GM23338 (cell line): Measurements from ENCODE around the gene SREBF2. TPM values are rescaled to one million over a fixed set of nuclear protein-coding genes. Genes with fewer than 3 reads are reported as not detected.

Experiments
- ATAC-seq: fragments of 200-7000 bp; cut with Tn5 transposase; 3 replicates; pipeline ENCODE4 v1.9.1; 2020
- DNase-seq: peaks from one replicate; pipeline ENCODE4 v3.0.0-alpha.2; 2015; ENCODE audit warnings: low spot score
- H2AFZ ChIP-seq: fragments of 200-600 bp; sonication (generic); 2 replicates; pipeline ENCODE4 v1.8.0; 2016; ENCODE audit warnings: antibody characterized with exemption, mild to moderate bottlenecking, moderate library complexity
- H3F3A ChIP-seq: fragments of 200-600 bp; sonication (generic); replicated peaks from 2 replicates; pipeline ENCODE4 v1.8.0; 2017; ENCODE audit warnings: antibody characterized with exemption, mixed run types, low read depth
- H3K27ac ChIP-seq: fragments of 200-600 bp; sonication (generic); 2 replicates; pipeline ENCODE4 v1.6.1; 2016; ENCODE audit warnings: low read depth
- H3K27me3 ChIP-seq: fragments of 200-600 bp; sonication (generic); 2 replicates; pipeline ENCODE4 v1.8.0; 2016; ENCODE audit warnings: mild to moderate bottlenecking, mixed run types, moderate library complexity; ENCODE audit not compliant: insufficient read depth
- H3K36me3 ChIP-seq: fragments of 200-600 bp; sonication (generic); 2 replicates; pipeline ENCODE4 v1.8.0; 2016; ENCODE audit warnings: mild to moderate bottlenecking; ENCODE audit not compliant: insufficient read depth
- H3K4me1 ChIP-seq: fragments of 200-600 bp; sonication (generic); 2 replicates; pipeline ENCODE4 v1.8.0; 2016; ENCODE audit warnings: mild to moderate bottlenecking, moderate library complexity; ENCODE audit not compliant: insufficient read depth
- H3K4me2 ChIP-seq: fragments of 200-600 bp; sonication (generic); 2 replicates; pipeline ENCODE4 v1.7.1; 2017; ENCODE audit warnings: mixed run types
- H3K4me3 ChIP-seq: fragments of 200-600 bp; sonication (generic); 2 replicates; pipeline ENCODE4 v1.6.1; 2016; ENCODE audit warnings: mixed run types
- H3K79me2 ChIP-seq: fragments of 200-600 bp; sonication (generic); replicated peaks from 2 replicates; pipeline ENCODE4 v1.8.0; 2017; ENCODE audit warnings: mild to moderate bottlenecking; ENCODE audit not compliant: insufficient read depth
- H3K9me2 ChIP-seq: fragments of 200-600 bp; sonication (generic); 2 replicates; pipeline ENCODE4 v1.8.0; 2017; ENCODE audit not compliant: insufficient read depth
- H4K20me1 ChIP-seq: fragments of 200-600 bp; sonication (generic); replicated peaks from 2 replicates; pipeline ENCODE4 v1.8.0; 2017; ENCODE audit warnings: mild to moderate bottlenecking; ENCODE audit not compliant: insufficient read depth
- H3K27ac Mint-ChIP-seq: 2 replicates; pipeline ENCODE4 v1.8.0; 2020; ENCODE audit warnings: inconsistent platforms, mild to moderate bottlenecking, moderate library complexity, mixed read lengths
- H3K27me3 Mint-ChIP-seq: 3 replicates; pipeline ENCODE4 v1.8.0; 2022; ENCODE audit warnings: low read depth, mild to moderate bottlenecking, moderate library complexity, mixed read lengths, inconsistent platforms; ENCODE audit not compliant: insufficient read depth, poor library complexity
- H3K36me3 Mint-ChIP-seq: 3 replicates; pipeline ENCODE4 v1.8.0; 2021; ENCODE audit warnings: low read depth, mild to moderate bottlenecking, inconsistent platforms, moderate library complexity, mixed read lengths
- H3K4me1 Mint-ChIP-seq: 3 replicates; pipeline ENCODE4 v1.8.0; 2020; ENCODE audit warnings: mild to moderate bottlenecking, inconsistent platforms, mixed read lengths
- H3K4me3 Mint-ChIP-seq: 3 replicates; pipeline ENCODE4 v1.8.0; 2021; ENCODE audit warnings: moderate library complexity, mild to moderate bottlenecking, inconsistent platforms, mixed read lengths
- H3K9me3 Mint-ChIP-seq: 3 replicates; pipeline ENCODE4 v1.8.0; 2020; ENCODE audit warnings: moderate library complexity, mild to moderate bottlenecking, inconsistent platforms, mixed read lengths
- CREB1 ChIP-seq: fragments of 250-450 bp; sonication (Bioruptor Pico); IDR thresholded peaks from 2 replicates; pipeline ENCODE4 v1.5.0; 2020; ENCODE audit warnings: low read depth, mild to moderate bottlenecking, moderate library complexity
- EZH2 ChIP-seq: fragments of 200-600 bp; sonication (generic); IDR thresholded peaks from one replicate; pipeline ENCODE4 v1.8.0; 2017; ENCODE audit warnings: antibody characterized with exemption, mild to moderate bottlenecking, low read depth; ENCODE audit not compliant: unreplicated experiment
- EZH2phosphoT487 ChIP-seq: fragments of 200-600 bp; sonication (generic); IDR thresholded peaks from one replicate; pipeline ENCODE4 v1.8.1; 2018; ENCODE audit warnings: antibody characterized with exemption; ENCODE audit not compliant: unreplicated experiment
- JUNB ChIP-seq: IDR thresholded peaks from one replicate; pipeline ENCODE4 v1.6.1; 2016; ENCODE audit warnings: antibody characterized with exemption; ENCODE audit not compliant: unreplicated experiment
- NANOG ChIP-seq: IDR thresholded peaks from 2 replicates; pipeline ENCODE4 v1.6.1; 2016; ENCODE audit warnings: antibody characterized with exemption, borderline replicate concordance
- POLR2AphosphoS5 ChIP-seq: IDR thresholded peaks from 2 replicates; pipeline ENCODE4 v1.6.1; 2016; ENCODE audit warnings: antibody characterized with exemption, low read depth
- STAT1 ChIP-seq: IDR thresholded peaks from one replicate; pipeline ENCODE4 v1.6.1; 2016; ENCODE audit warnings: antibody characterized with exemption; ENCODE audit not compliant: unreplicated experiment
- ZNF114 ChIP-seq: fragments of 250-450 bp; sonication (Bioruptor Pico); IDR thresholded peaks from 2 replicates; pipeline ENCODE4 v1.5.0; 2020; ENCODE audit warnings: mild to moderate bottlenecking, moderate library complexity
- ZNF331 ChIP-seq: fragments of 250-450 bp; sonication (Bioruptor Pico); IDR thresholded peaks from 2 replicates; pipeline ENCODE4 v1.5.0; 2020; ENCODE audit warnings: low read depth, mild to moderate bottlenecking, moderate library complexity
- polyA plus RNA-seq: library from polyadenylated mRNA; unstranded; fragments of >200 nt; fragmentation: Nextera tagmentation; extraction: Ambion mirVana; gene quantifications from 2 replicates; pipeline ENCODE4 v1.2.1, GENCODE V29; 2016
- total RNA-seq: library from RNA; depleted of rRNA; stranded (reverse); fragments of >200 nt; shearing (Covaris generic); gene quantifications from 2 replicates; pipeline ENCODE4 v1.2.3, GENCODE V29; 2014
- TF ChIP-seq, protein P1 (sequence below): fragments of 250-450 bp; sonication (Bioruptor Pico); IDR thresholded peaks from 2 replicates; pipeline ENCODE4 v1.5.0; 2020; ENCODE audit warnings: mild to moderate bottlenecking, moderate library complexity
- TF ChIP-seq, protein P2 (sequence below): IDR thresholded peaks from one replicate; pipeline ENCODE4 v1.6.1; 2018; ENCODE audit warnings: antibody characterized with exemption; ENCODE audit not compliant: unreplicated experiment
- TF ChIP-seq, protein P3 (sequence below): IDR thresholded peaks from 2 replicates; pipeline ENCODE4 v1.6.1; 2016; ENCODE audit warnings: antibody characterized with exemption
- TF ChIP-seq, protein P4 (sequence below), 2 experiments: fragments of 200-600 bp in 1 of 2; sonication (generic) in 1 of 2; conservative IDR thresholded peaks; 2 replicates each; pipeline versions ENCODE4 v1.5.1 to v1.6.1; 2016 to 2017; ENCODE audit warnings: antibody characterized with exemption in 2 of 2, low read depth in 2 of 2, mild to moderate bottlenecking in 2 of 2, moderate library complexity in 1 of 2

The SREBF2 gene
- total and polyA plus RNA-seq, 2 experiments from 2014 or later = 48.7 to 163 TPM

DNA sequence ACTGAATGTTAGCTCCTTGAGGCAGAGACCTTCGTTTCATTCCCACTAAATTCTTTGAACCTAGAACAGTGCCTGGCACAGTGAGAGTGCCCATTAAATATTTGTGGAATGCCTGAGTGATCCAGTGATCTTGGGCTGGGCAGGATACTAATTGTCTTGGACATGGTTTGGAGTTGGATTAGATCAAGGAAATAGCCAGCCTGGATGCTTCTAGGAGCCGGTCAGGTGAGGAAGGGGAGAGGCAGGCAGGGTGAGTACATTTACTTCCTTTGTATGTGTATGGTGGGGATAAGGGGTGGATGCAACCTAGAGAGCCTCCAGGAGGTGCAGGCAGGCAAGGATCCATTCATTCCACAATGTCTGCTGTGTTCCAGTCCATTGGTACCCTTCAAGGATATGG, 3.6 kb downstream of the SREBF2 start:
- Mint-ChIP-seq H3K36me3 (peaks cover 52% of the 10 kb centered on the region), H3K27ac (peak overlapping the region; percentile 20; the same call in 1 of the 2 replicates), H3K9me3 (no peaks in the 10 kb centered on the region), H3K27me3 (peaks cover 2% of the 10 kb centered on the region), H3K4me3 (no peak overlapping the region), H3K4me1 (peaks cover 45% of the 10 kb centered on the region)
- DNase-seq = no peak
- TF ChIP-seq, protein P1, sequence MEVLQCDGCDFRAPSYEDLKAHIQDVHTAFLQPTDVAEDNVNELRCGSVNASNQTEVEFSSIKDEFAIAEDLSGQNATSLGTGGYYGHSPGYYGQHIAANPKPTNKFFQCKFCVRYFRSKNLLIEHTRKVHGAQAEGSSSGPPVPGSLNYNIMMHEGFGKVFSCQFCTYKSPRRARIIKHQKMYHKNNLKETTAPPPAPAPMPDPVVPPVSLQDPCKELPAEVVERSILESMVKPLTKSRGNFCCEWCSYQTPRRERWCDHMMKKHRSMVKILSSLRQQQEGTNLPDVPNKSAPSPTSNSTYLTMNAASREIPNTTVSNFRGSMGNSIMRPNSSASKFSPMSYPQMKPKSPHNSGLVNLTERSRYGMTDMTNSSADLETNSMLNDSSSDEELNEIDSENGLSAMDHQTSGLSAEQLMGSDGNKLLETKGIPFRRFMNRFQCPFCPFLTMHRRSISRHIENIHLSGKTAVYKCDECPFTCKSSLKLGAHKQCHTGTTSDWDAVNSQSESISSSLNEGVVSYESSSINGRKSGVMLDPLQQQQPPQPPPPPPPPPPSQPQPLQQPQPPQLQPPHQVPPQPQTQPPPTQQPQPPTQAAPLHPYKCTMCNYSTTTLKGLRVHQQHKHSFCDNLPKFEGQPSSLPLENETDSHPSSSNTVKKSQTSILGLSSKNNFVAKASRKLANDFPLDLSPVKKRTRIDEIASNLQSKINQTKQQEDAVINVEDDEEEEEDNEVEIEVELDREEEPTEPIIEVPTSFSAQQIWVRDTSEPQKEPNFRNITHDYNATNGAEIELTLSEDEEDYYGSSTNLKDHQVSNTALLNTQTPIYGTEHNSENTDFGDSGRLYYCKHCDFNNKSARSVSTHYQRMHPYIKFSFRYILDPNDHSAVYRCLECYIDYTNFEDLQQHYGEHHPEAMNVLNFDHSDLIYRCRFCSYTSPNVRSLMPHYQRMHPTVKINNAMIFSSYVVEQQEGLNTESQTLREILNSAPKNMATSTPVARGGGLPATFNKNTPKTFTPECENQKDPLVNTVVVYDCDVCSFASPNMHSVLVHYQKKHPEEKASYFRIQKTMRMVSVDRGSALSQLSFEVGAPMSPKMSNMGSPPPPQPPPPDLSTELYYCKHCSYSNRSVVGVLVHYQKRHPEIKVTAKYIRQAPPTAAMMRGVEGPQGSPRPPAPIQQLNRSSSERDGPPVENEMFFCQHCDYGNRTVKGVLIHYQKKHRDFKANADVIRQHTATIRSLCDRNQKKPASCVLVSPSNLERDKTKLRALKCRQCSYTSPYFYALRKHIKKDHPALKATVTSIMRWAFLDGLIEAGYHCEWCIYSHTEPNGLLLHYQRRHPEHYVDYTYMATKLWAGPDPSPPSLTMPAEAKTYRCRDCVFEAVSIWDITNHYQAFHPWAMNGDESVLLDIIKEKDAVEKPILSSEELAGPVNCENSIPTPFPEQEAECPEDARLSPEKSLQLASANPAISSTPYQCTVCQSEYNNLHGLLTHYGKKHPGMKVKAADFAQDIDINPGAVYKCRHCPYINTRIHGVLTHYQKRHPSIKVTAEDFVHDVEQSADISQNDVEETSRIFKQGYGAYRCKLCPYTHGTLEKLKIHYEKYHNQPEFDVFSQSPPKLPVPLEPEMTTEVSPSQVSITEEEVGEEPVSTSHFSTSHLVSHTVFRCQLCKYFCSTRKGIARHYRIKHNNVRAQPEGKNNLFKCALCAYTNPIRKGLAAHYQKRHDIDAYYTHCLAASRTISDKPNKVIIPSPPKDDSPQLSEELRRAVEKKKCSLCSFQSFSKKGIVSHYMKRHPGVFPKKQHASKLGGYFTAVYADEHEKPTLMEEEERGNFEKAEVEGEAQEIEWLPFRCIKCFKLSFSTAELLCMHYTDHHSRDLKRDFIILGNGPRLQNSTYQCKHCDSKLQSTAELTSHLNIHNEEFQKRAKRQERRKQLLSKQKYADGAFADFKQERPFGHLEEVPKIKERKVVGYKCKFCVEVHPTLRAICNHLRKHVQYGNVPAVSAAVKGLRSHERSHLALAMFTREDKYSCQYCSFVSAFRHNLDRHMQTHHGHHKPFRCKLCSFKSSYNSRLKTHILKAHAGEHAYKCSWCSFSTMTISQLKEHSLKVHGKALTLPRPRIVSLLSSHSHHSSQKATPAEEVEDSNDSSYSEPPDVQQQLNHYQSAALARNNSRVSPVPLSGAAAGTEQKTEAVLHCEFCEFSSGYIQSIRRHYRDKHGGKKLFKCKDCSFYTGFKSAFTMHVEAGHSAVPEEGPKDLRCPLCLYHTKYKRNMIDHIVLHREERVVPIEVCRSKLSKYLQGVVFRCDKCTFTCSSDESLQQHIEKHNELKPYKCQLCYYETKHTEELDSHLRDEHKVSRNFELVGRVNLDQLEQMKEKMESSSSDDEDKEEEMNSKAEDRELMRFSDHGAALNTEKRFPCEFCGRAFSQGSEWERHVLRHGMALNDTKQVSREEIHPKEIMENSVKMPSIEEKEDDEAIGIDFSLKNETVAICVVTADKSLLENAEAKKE (CRISPR knock-in tag) = no peak
- TF ChIP-seq, protein P2, sequence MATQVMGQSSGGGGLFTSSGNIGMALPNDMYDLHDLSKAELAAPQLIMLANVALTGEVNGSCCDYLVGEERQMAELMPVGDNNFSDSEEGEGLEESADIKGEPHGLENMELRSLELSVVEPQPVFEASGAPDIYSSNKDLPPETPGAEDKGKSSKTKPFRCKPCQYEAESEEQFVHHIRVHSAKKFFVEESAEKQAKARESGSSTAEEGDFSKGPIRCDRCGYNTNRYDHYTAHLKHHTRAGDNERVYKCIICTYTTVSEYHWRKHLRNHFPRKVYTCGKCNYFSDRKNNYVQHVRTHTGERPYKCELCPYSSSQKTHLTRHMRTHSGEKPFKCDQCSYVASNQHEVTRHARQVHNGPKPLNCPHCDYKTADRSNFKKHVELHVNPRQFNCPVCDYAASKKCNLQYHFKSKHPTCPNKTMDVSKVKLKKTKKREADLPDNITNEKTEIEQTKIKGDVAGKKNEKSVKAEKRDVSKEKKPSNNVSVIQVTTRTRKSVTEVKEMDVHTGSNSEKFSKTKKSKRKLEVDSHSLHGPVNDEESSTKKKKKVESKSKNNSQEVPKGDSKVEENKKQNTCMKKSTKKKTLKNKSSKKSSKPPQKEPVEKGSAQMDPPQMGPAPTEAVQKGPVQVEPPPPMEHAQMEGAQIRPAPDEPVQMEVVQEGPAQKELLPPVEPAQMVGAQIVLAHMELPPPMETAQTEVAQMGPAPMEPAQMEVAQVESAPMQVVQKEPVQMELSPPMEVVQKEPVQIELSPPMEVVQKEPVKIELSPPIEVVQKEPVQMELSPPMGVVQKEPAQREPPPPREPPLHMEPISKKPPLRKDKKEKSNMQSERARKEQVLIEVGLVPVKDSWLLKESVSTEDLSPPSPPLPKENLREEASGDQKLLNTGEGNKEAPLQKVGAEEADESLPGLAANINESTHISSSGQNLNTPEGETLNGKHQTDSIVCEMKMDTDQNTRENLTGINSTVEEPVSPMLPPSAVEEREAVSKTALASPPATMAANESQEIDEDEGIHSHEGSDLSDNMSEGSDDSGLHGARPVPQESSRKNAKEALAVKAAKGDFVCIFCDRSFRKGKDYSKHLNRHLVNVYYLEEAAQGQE = no peak
- no peak for TF ChIP-seq EZH2phosphoT487
- TF ChIP-seq ZNF114 = no peak
- TF ChIP-seq JUNB = no peak
- TF ChIP-seq EZH2 = no peak
- no peak for TF ChIP-seq STAT1
- TF ChIP-seq, protein P3, sequence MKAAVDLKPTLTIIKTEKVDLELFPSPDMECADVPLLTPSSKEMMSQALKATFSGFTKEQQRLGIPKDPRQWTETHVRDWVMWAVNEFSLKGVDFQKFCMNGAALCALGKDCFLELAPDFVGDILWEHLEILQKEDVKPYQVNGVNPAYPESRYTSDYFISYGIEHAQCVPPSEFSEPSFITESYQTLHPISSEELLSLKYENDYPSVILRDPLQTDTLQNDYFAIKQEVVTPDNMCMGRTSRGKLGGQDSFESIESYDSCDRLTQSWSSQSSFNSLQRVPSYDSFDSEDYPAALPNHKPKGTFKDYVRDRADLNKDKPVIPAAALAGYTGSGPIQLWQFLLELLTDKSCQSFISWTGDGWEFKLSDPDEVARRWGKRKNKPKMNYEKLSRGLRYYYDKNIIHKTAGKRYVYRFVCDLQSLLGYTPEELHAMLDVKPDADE = no peak
- no peak for TF ChIP-seq POLR2AphosphoS5
- TF ChIP-seq, protein P4, sequence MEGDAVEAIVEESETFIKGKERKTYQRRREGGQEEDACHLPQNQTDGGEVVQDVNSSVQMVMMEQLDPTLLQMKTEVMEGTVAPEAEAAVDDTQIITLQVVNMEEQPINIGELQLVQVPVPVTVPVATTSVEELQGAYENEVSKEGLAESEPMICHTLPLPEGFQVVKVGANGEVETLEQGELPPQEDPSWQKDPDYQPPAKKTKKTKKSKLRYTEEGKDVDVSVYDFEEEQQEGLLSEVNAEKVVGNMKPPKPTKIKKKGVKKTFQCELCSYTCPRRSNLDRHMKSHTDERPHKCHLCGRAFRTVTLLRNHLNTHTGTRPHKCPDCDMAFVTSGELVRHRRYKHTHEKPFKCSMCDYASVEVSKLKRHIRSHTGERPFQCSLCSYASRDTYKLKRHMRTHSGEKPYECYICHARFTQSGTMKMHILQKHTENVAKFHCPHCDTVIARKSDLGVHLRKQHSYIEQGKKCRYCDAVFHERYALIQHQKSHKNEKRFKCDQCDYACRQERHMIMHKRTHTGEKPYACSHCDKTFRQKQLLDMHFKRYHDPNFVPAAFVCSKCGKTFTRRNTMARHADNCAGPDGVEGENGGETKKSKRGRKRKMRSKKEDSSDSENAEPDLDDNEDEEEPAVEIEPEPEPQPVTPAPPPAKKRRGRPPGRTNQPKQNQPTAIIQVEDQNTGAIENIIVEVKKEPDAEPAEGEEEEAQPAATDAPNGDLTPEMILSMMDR (conservative IDR thresholded peaks at IDR 0.05; ENCODE audit: low read depth in 2 of 2) = no peak
- no peak for TF ChIP-seq CREB1 (CRISPR knock-in tag)
- TF ChIP-seq NANOG = no peak
- no peak for TF ChIP-seq ZNF331
- ATAC-seq = no peak
- H3K4me1 ChIP-seq = peaks cover 28% of the 10 kb centered on the region
- H3K79me2 ChIP-seq = peaks cover 84% of the 10 kb centered on the region
- H2AFZ ChIP-seq = no peak overlapping the region
- peaks cover 18% of the 10 kb centered on the region for H3K36me3 ChIP-seq
- no peaks in the 10 kb centered on the region for H3K27me3 ChIP-seq
- H3K9me2 ChIP-seq = no peaks in the 10 kb centered on the region
- H3K27ac ChIP-seq = peak overlapping the region; percentile 27; the same call in 1 of the 2 replicates
- H3K4me2 ChIP-seq = no peak overlapping the region
- no peak overlapping the region for H3K4me3 ChIP-seq
- 0 out of 2 replicates have a peak, but pooled peaks cover 3% of the 10 kb centered on the region for H3F3A ChIP-seq
- H4K20me1 ChIP-seq = peaks cover 48% of the 10 kb centered on the region
